Measurements from ENCODE around the gene TRIM52. TPM values are rescaled to one million over a fixed set of nuclear protein-coding genes. Genes with fewer than 3 reads are reported as not detected.
"Not testable (repeated sequence)": the region's sequence is repeated elsewhere in the genome, so short reads cannot be mapped to it uniquely, and the experiment has no call there.

Gene TRIM52
- total RNA-seq, 2 experiments from 2014 or later = 35.9 to 37.6 TPM

- H3K9me3 Mint-ChIP-seq = no peaks in the 10 kb centered on the region
- ChIA-PET CTCF (no interaction called here), POLR2A (interaction anchor here (0.8 kb wide), 1 partner anchor 10 kb away, joined by 3 read pairs; the partner anchor contains the start of gene TRIM52)
- no peak overlapping the region for H3K27ac Mint-ChIP-seq
- H3K27me3 Mint-ChIP-seq = no peaks in the 10 kb centered on the region
- H3K4me1 Mint-ChIP-seq (ENCODE audit: low read depth) = no peaks in the 10 kb centered on the region
- Histone ChIP-seq H3K4me3 (ENCODE audit: low read length) (no peak overlapping the region), H3K27me3 (ENCODE audit: control insufficient read depth in 1 of 2, insufficient read depth in 2 of 2, low read length in 2 of 2) (no peaks in the 10 kb centered on the region), H3K36me3 (ENCODE audit: insufficient read depth, low read length) (peaks cover 3% of the 10 kb centered on the region), H3K4me1 (ENCODE audit: insufficient read depth, low read length) (no peaks in the 10 kb centered on the region), H3K9me3 (ENCODE audit: control insufficient read depth in 1 of 2, insufficient read depth in 1 of 2, low read length in 2 of 2) (no peaks in the 10 kb centered on the region), H3K27ac (ENCODE audit: low read depth in 1 of 2, low read length in 2 of 2) (no peak overlapping the region)
- ATAC-seq (ENCODE audit: poor library complexity) (no peak), DNase-seq (no peak)
- H3K36me3 Mint-ChIP-seq (ENCODE audit: low read depth) = no peaks in the 10 kb centered on the region
- TF ChIP-seq CTCF (IDR thresholded peaks at IDR 0.05) = no peak
- no peak overlapping the region for H3K4me3 Mint-ChIP-seq
- intact Hi-C loops (cut with DNase I, micrococcal nuclease) = no loop called here
Observed at GRCh38 chr5:181271081-181271480, 10.1 kb upstream of the TRIM52 start.

GRCh38 chr5:181267907-181268306 is 7.0 kb upstream of the TRIM52 start:
- H3K4me3 ChIP-seq (ENCODE audit: low read length); CTCF ChIA-PET; H3K27me3 ChIP-seq (ENCODE audit: control insufficient read depth in 1 of 2, insufficient read depth in 2 of 2, low read length in 2 of 2); DNase-seq; H3K27ac ChIP-seq (ENCODE audit: low read depth in 1 of 2, low read length in 2 of 2); H3K27me3 Mint-ChIP-seq; H3K27ac Mint-ChIP-seq; POLR2A ChIA-PET; ATAC-seq (ENCODE audit: poor library complexity); H3K4me1 Mint-ChIP-seq (ENCODE audit: low read depth); H3K9me3 ChIP-seq (ENCODE audit: control insufficient read depth in 1 of 2, insufficient read depth in 1 of 2, low read length in 2 of 2); intact Hi-C loops (cut with DNase I, micrococcal nuclease); H3K9me3 Mint-ChIP-seq; H3K4me1 ChIP-seq (ENCODE audit: insufficient read depth, low read length); H3K4me3 Mint-ChIP-seq: not testable (repeated sequence)
- peaks cover 15% of the 10 kb centered on the region for H3K36me3 Mint-ChIP-seq (ENCODE audit: low read depth)
- peaks cover 18% of the 10 kb centered on the region for H3K36me3 ChIP-seq (ENCODE audit: insufficient read depth, low read length)

- intact Hi-C loops (cut with DNase I, micrococcal nuclease); H3K27me3 Mint-ChIP-seq; H3K4me1 Mint-ChIP-seq (ENCODE audit: low read depth); H3K4me3 ChIP-seq (ENCODE audit: low read length); H3K4me3 Mint-ChIP-seq; H3K27ac Mint-ChIP-seq; DNase-seq; POLR2A ChIA-PET; H3K9me3 ChIP-seq (ENCODE audit: control insufficient read depth in 1 of 2, insufficient read depth in 1 of 2, low read length in 2 of 2); H3K27me3 ChIP-seq (ENCODE audit: control insufficient read depth in 1 of 2, insufficient read depth in 2 of 2, low read length in 2 of 2); H3K27ac ChIP-seq (ENCODE audit: low read depth in 1 of 2, low read length in 2 of 2); H3K4me1 ChIP-seq (ENCODE audit: insufficient read depth, low read length); ATAC-seq (ENCODE audit: poor library complexity); H3K9me3 Mint-ChIP-seq; CTCF ChIA-PET: not testable (repeated sequence)
- peaks cover 15% of the 10 kb centered on the region for H3K36me3 Mint-ChIP-seq (ENCODE audit: low read depth)
- H3K36me3 ChIP-seq (ENCODE audit: insufficient read depth, low read length) = peaks cover 18% of the 10 kb centered on the region
Observed at GRCh38 chr5:181267291-181267904, 6.5 kb upstream of the TRIM52 start.

- TF ChIP-seq CTCF (IDR thresholded peaks at IDR 0.05) = no peak
- no peak for ATAC-seq (ENCODE audit: poor library complexity)
Observed at GRCh38 chr5:181265092-181265671, 4.2 kb upstream of the TRIM52 start.

More at GRCh38 chr5:181265092-181265671, 4.2 kb upstream of the TRIM52 start:
- H3K36me3 ChIP-seq (ENCODE audit: insufficient read depth, low read length) = peaks cover 14% of the 10 kb centered on the region
- no peaks in the 10 kb centered on the region for H3K9me3 ChIP-seq (ENCODE audit: control insufficient read depth in 1 of 2, insufficient read depth in 1 of 2, low read length in 2 of 2)
- H3K4me1 ChIP-seq (ENCODE audit: insufficient read depth, low read length) = peaks cover 15% of the 10 kb centered on the region
- ChIA-PET POLR2A (no interaction called here), CTCF (no interaction called here)
- Mint-ChIP-seq H3K4me1 (ENCODE audit: low read depth) (peaks cover 9% of the 10 kb centered on the region), H3K36me3 (ENCODE audit: low read depth) (peaks cover 30% of the 10 kb centered on the region), H3K27ac (peak overlapping the region; percentile 62), H3K27me3 (no peaks in the 10 kb centered on the region), H3K4me3 (peak overlapping the region; percentile 67), H3K9me3 (no peaks in the 10 kb centered on the region)
- H3K27me3 ChIP-seq (ENCODE audit: control insufficient read depth in 1 of 2, insufficient read depth in 2 of 2, low read length in 2 of 2) = no peaks in the 10 kb centered on the region
- H3K27ac ChIP-seq (ENCODE audit: low read depth in 1 of 2, low read length in 2 of 2) = no peak overlapping the region
- no peak overlapping the region for H3K4me3 ChIP-seq (ENCODE audit: low read length)
- peak in 1 of 14 experiments; percentile 15 for DNase-seq
- intact Hi-C loops (cut with DNase I, micrococcal nuclease) = no loop called here

Measured in CD4-positive, alpha-beta T cell (primary cell).